Measurements from ENCODE around the gene ORC2.

Gene ORC2

DNA sequence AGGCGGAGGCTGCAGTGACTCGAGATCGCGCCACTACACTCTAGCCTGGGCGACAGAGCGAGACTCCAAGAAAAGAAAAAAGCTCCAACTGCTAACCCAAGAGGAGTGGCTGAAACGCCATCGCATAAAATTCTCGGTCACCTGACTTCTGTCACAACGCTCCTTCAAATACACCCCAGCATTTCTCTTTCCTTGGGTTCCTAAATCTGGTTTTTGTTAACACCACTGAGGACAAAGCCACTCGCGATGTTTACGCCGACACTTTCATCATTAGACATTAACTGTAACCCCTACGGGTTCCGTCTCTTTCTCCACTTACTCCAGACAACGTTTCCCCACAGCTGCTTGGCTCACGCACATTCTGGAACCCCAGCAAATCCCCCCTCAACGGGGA, 99.7 kb downstream of the ORC2 start:
- H3K4me3 ChIP-seq (ENCODE audit: control insufficient read depth, low read depth, low read length): peak overlapping the region; percentile 72
- no peak for DNase-seq (ENCODE audit: low read depth)
- TF ChIP-seq, protein P1, sequence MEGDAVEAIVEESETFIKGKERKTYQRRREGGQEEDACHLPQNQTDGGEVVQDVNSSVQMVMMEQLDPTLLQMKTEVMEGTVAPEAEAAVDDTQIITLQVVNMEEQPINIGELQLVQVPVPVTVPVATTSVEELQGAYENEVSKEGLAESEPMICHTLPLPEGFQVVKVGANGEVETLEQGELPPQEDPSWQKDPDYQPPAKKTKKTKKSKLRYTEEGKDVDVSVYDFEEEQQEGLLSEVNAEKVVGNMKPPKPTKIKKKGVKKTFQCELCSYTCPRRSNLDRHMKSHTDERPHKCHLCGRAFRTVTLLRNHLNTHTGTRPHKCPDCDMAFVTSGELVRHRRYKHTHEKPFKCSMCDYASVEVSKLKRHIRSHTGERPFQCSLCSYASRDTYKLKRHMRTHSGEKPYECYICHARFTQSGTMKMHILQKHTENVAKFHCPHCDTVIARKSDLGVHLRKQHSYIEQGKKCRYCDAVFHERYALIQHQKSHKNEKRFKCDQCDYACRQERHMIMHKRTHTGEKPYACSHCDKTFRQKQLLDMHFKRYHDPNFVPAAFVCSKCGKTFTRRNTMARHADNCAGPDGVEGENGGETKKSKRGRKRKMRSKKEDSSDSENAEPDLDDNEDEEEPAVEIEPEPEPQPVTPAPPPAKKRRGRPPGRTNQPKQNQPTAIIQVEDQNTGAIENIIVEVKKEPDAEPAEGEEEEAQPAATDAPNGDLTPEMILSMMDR (IDR thresholded peaks at IDR 0.05; ENCODE audit: control insufficient read depth, insufficient read depth, low read depth, low read length, missing control alignments): no peak

DNA sequence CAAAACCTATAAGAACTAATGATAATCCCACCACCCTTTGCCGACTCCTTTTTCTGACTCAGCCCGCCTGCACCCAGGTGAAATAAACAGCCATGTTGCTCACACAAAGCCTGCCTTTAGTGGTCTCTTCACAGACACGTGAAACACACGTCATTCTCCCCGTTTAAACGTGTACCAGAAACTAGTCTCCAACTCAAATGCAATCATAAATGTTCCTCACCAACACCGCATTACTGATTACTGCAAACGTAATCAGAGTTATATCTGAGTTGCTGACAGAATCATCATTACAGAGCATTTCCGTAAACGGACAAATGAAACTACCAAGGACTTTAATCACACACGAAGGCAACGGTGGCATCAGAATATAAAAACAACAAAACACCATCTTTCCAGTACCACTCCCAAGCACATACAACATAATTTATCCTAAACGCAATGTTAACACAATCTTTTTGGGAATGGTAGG, 100.9 kb downstream of the ORC2 start:
- H3K4me3 ChIP-seq (ENCODE audit: control insufficient read depth, low read depth, low read length): peak overlapping the region; percentile 72
- TF ChIP-seq, protein P1 (IDR thresholded peaks at IDR 0.05; ENCODE audit: control insufficient read depth, insufficient read depth, low read depth, low read length, missing control alignments): no peak
- DNase-seq (ENCODE audit: low read depth): peak; percentile 44

DNA sequence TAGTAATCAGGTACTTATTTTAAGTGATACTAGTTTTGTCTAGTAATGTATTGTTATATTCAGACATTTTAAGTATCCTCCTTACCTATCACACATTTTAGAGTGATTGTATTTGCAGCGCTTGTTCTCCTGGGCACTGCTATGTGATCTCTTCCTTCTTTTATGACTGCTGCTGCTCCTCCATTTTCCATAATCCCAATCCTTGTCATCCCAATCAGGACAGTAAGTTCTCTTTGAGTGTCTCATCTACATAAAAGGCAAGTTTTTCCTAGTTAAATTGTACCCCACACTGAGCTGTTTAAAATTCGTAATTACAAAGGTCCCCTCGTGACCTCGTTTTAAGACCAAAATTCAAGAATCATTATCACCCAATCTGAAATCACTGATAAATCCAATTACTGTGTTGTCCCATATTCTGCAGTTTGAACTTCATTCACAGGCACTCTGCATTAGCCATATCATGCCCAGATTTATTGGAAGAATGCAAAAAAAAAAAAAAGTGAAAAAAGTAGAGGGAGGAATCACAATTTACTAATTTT, 101.8 kb downstream of the ORC2 start:
- TF ChIP-seq, protein P1 (IDR thresholded peaks at IDR 0.05; ENCODE audit: control insufficient read depth, insufficient read depth, low read depth, low read length, missing control alignments): no peak
- DNase-seq (ENCODE audit: low read depth): no peak

DNA sequence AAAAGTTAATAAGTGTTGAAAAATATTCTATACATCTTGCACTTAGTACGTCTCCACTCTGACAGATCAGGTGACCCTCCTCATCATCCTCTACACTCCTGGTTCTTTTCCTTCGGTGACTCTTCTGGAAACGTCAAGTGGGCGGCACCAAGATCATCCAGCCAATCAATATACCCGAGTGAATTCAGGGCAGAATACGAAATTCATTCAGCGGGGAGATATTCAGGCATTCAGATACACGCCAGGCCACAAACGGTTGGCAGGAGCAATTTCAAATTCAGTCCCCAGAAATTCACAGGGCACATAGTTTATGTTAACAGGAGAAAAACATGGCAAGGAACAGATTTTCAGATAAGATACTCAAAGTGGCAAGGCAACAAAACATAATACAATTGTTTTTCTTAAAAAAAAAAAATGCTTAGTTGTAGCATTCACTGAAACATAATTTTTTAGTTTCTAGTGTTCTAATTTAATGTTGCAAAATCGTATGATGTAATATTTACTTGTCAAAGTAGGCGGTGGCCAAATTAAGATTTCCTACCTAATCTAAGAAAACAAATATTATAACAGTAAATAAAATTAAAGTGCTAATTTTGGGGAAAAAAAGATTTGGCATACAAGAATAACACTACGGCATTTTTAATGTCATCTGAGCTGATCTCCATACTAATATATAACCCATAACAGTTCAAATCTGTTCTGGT, 103.2 kb downstream of the ORC2 start:
- TF ChIP-seq, protein P1 (IDR thresholded peaks at IDR 0.05; ENCODE audit: control insufficient read depth, insufficient read depth, low read depth, low read length, missing control alignments): no peak
- H3K4me3 ChIP-seq (ENCODE audit: control insufficient read depth, low read depth, low read length): no peak overlapping the region; the same call in 1 of the 2 replicates
- DNase-seq (ENCODE audit: low read depth): no peak

More for the DNA sequence above, 101.8 kb downstream of the ORC2 start:
- peak overlapping the region; percentile 72 for H3K4me3 ChIP-seq (ENCODE audit: control insufficient read depth, low read depth, low read length)
